Common myeloid progenitor, CD34-positive (primary cell): ENCODE measurements around the gene GPATCH8.
A peak's percentile ranks its signal among the peaks of the same experiment; 100 is the strongest.

Experiments
- CTCF ChIA-PET: fragments of 350-600 bp; sonication (Branson Sonifier 250); formaldehyde crosslinking; loops from one replicate; lab custom pipeline; 2021; ENCODE audit warnings: antibody characterized with exemption; lab: Charles Lee
- POLR2A ChIA-PET: fragments of 350-600 bp; sonication (Branson Sonifier 250); formaldehyde crosslinking; loops from one replicate; lab custom pipeline; 2021; ENCODE audit warnings: antibody characterized with exemption; lab: Charles Lee
- DNase-seq, 3 donors: peaks; one replicate each; pipeline versions ENCODE4 v3.0.0 to v3.0.0-alpha.2; 2013
- H3K27ac ChIP-seq, 2 experiments: 1 replicate in 1 of 2; 2 replicates in 1 of 2; pipeline ENCODE4 v1.7.0; 2013; ENCODE audit warnings: inconsistent platforms in 2 of 2, low read length in 2 of 2, mild to moderate bottlenecking in 2 of 2, low read depth in 1 of 2, moderate library complexity in 1 of 2; ENCODE audit not compliant: severe bottlenecking in 2 of 2, insufficient read depth in 1 of 2, poor library complexity in 1 of 2
- H3K27me3 ChIP-seq, 5 experiments: replicated peaks in 2 of 5; 1 replicate in 3 of 5; 2 replicates in 2 of 5; pipeline versions ENCODE4 v1.6.1 to v1.7.0; 2013; ENCODE audit warnings: low read length in 4 of 5, mild to moderate bottlenecking in 2 of 5, moderate library complexity in 2 of 5, inconsistent platforms in 1 of 5; ENCODE audit not compliant: insufficient read depth in 5 of 5, control insufficient read depth in 4 of 5
- H3K36me3 ChIP-seq, 4 experiments: 1 replicate in 2 of 4; 2 replicates in 2 of 4; pipeline versions ENCODE4 v1.6.1 to v1.7.0; 2013; ENCODE audit warnings: low read length in 3 of 4, control low read depth in 1 of 4, mild to moderate bottlenecking in 1 of 4; ENCODE audit not compliant: control insufficient read depth in 4 of 4, insufficient read depth in 4 of 4
- H3K4me1 ChIP-seq, 4 experiments: 1 replicate in 3 of 4; 2 replicates in 1 of 4; pipeline versions ENCODE4 v1.6.1 to v1.7.1; 2013; ENCODE audit warnings: low read length in 3 of 4, mild to moderate bottlenecking in 3 of 4, control low read depth in 1 of 4, inconsistent platforms in 1 of 4, moderate library complexity in 1 of 4; ENCODE audit not compliant: control insufficient read depth in 4 of 4, insufficient read depth in 4 of 4; ENCODE audit errors: control extremely low read depth in 1 of 4
- H3K4me3 ChIP-seq, 7 experiments: 1 replicate in 4 of 7; 2 replicates in 3 of 7; pipeline versions ENCODE4 v1.5.1 to v1.7.0; 2013; ENCODE audit warnings: mild to moderate bottlenecking in 7 of 7, low read length in 6 of 7, moderate library complexity in 6 of 7, inconsistent platforms in 2 of 7, low read depth in 2 of 7, control low read depth in 1 of 7; ENCODE audit not compliant: insufficient read depth in 4 of 7, control insufficient read depth in 1 of 7; ENCODE audit errors: extremely low read depth in 1 of 7
- H3K9me3 ChIP-seq, 5 experiments: 1 replicate in 4 of 5; 2 replicates in 1 of 5; pipeline versions ENCODE4 v1.6.1 to v1.7.1; 2013; ENCODE audit warnings: low read length in 4 of 5, mild to moderate bottlenecking in 2 of 5, inconsistent platforms in 1 of 5, low read depth in 1 of 5, moderate library complexity in 1 of 5; ENCODE audit not compliant: control insufficient read depth in 4 of 5, insufficient read depth in 2 of 5; ENCODE audit errors: control extremely low read depth in 1 of 5
- WGBS: methylation state at CpG from one replicate; pipeline ENCODE4 v1.1.5; 2013; ENCODE audit not compliant: insufficient coverage; 5-methylcytosine and 5-hydroxymethylcytosine counted together

The GPATCH8 gene

GRCh38 chr17:44384823-44385286 lies 118.4 kb downstream of the GPATCH8 start:
- H3K27ac ChIP-seq = no peak overlapping the region
- CTCF ChIA-PET = interaction anchor here (0.6 to 9.0 kb wide), 7 partner anchors 9 to 138 kb away, joined by 3 to 76 read pairs (median 5); partner anchors contain the start of gene FAM171A2
- 13% methylated on average over 26 of the region's 26 CpGs for WGBS
- H3K4me1 ChIP-seq = peaks cover 5 to 47% (median 31%) of the 10 kb centered on the region in 4 experiments
- H3K9me3 ChIP-seq = no peaks in the 10 kb centered on the region
- H3K27me3 ChIP-seq = peaks cover 0 to 3% (median 0%) of the 10 kb centered on the region in 5 experiments
- peaks cover 0 to 2% (median 0%) of the 10 kb centered on the region in 4 experiments for H3K36me3 ChIP-seq
- DNase-seq = no peak
- peak overlapping the region; percentile 11 to 83 (median 57) for H3K4me3 ChIP-seq
- POLR2A ChIA-PET = interaction anchor here (1.0 kb wide), 1 partner anchor 13 kb away, joined by 3 read pairs; no protein-coding TSS in a partner anchor

GRCh38 chr17:44384281-44384822 lies 118.9 kb downstream of the GPATCH8 start:
- H3K27me3 ChIP-seq = peaks cover 0 to 3% (median 0%) of the 10 kb centered on the region in 5 experiments
- POLR2A ChIA-PET = interaction anchor here (1.0 kb wide), 1 partner anchor 14 kb away, joined by 3 read pairs; no protein-coding TSS in a partner anchor
- peaks cover 0 to 2% (median 0%) of the 10 kb centered on the region in 4 experiments for H3K36me3 ChIP-seq
- H3K27ac ChIP-seq = no peak overlapping the region
- H3K9me3 ChIP-seq = no peaks in the 10 kb centered on the region
- H3K4me3 ChIP-seq = peak overlapping the region in 2 of 7 experiments; percentile 81 to 83
- CTCF ChIA-PET = interaction anchor here (1.4 to 9.0 kb wide), 3 partner anchors 9 to 14 kb away, joined by 5 to 76 read pairs (median 19); no protein-coding TSS in a partner anchor
- no peak for DNase-seq
- H3K4me1 ChIP-seq = peaks cover 5 to 42% (median 26%) of the 10 kb centered on the region in 4 experiments
- WGBS = 83% methylated on average over 29 of the region's 29 CpGs

- H3K9me3 ChIP-seq = no peaks in the 10 kb centered on the region
- peaks cover 5 to 37% (median 21%) of the 10 kb centered on the region in 4 experiments for H3K4me1 ChIP-seq
- no peak overlapping the region for H3K27ac ChIP-seq
- ChIA-PET CTCF (interaction anchor here (9.0 kb wide), 1 partner anchor 15 kb away, joined by 76 read pairs; no protein-coding TSS in a partner anchor), POLR2A (interaction anchor here (0.6 kb wide), 1 partner anchor 138 kb away, joined by 4 read pairs; no protein-coding TSS in a partner anchor)
- peaks cover 0 to 2% (median 0%) of the 10 kb centered on the region in 4 experiments for H3K36me3 ChIP-seq
- no peak for DNase-seq
- H3K4me3 ChIP-seq = no peak overlapping the region
- WGBS = over 99% methylated on average over 11 of the region's 16 CpGs
- peaks cover 0 to 3% (median 0%) of the 10 kb centered on the region in 5 experiments for H3K27me3 ChIP-seq
These were observed 119.3 kb downstream of the GPATCH8 start for GRCh38 chr17:44383861-44384260.

- WGBS = 100% methylated on average over 10 of the region's 15 CpGs
- CTCF ChIA-PET = interaction anchor here (9.0 kb wide), 1 partner anchor 15 kb away, joined by 76 read pairs; no protein-coding TSS in a partner anchor
- DNase-seq = no peak
- Histone ChIP-seq H3K27me3 (peaks cover 0 to 3% (median 0%) of the 10 kb centered on the region in 5 experiments), H3K9me3 (no peaks in the 10 kb centered on the region), H3K27ac (no peak overlapping the region), H3K4me1 (peaks cover 5 to 35% (median 21%) of the 10 kb centered on the region in 4 experiments), H3K36me3 (peaks cover 0 to 2% (median 0%) of the 10 kb centered on the region in 4 experiments), H3K4me3 (no peak overlapping the region)
- POLR2A ChIA-PET = interaction anchor here (0.6 kb wide), 1 partner anchor 139 kb away, joined by 4 read pairs; no protein-coding TSS in a partner anchor
These were observed 119.8 kb downstream of the GPATCH8 start for GRCh38 chr17:44383363-44383762.

- H3K27me3 ChIP-seq = peaks cover 0 to 3% (median 0%) of the 10 kb centered on the region in 5 experiments
- peaks cover 0 to 2% (median 0%) of the 10 kb centered on the region in 4 experiments for H3K36me3 ChIP-seq
- H3K4me3 ChIP-seq = no peak overlapping the region
- H3K27ac ChIP-seq = no peak overlapping the region
- no peak for DNase-seq
- H3K4me1 ChIP-seq = peaks cover 5 to 30% (median 18%) of the 10 kb centered on the region in 4 experiments
- POLR2A ChIA-PET = no interaction called here
- WGBS = 97% methylated on average over 4 of the region's 6 CpGs
- H3K9me3 ChIP-seq = no peaks in the 10 kb centered on the region
- CTCF ChIA-PET = no interaction called here
These were observed 120.3 kb downstream of the GPATCH8 start for GRCh38 chr17:44382917-44383316.

GRCh38 chr17:44381810-44382305 lies 121.3 kb downstream of the GPATCH8 start:
- no peak for DNase-seq
- CTCF ChIA-PET = interaction anchor here (1.2 kb wide), 1 partner anchor 12 kb away, joined by 3 read pairs; no protein-coding TSS in a partner anchor
- no peak overlapping the region for H3K4me3 ChIP-seq
- peaks cover 0 to 2% (median 0%) of the 10 kb centered on the region in 4 experiments for H3K36me3 ChIP-seq
- H3K27ac ChIP-seq = no peak overlapping the region
- 90% methylated on average over 4 of the region's 4 CpGs for WGBS
- H3K27me3 ChIP-seq = peaks cover 0 to 3% (median 0%) of the 10 kb centered on the region in 5 experiments
- peaks cover 5 to 28% (median 16%) of the 10 kb centered on the region in 4 experiments for H3K4me1 ChIP-seq
- no peaks in the 10 kb centered on the region for H3K9me3 ChIP-seq
- POLR2A ChIA-PET = no interaction called here
